ENCODE results near the gene PKNOX2.

- no peak for TF ChIP-seq CTCF (conservative IDR thresholded peaks at IDR 0.05)
- no peak for TF ChIP-seq ZFX (IDR thresholded peaks at IDR 0.05)
Observed at GRCh38 chr11:125441648-125442410, 277.3 kb downstream of the PKNOX2 start.

Data from C4-2B (cell line).